ENCODE data around the gene SNED1. TPM values are rescaled to one million over a fixed set of nuclear protein-coding genes. Genes with fewer than 3 reads are reported as not detected.
A peak's percentile ranks its signal among the peaks of the same experiment; 100 is the strongest.

The SNED1 gene
- total RNA-seq, 4 donors from 2014 or later = 9.0 to 18.4 (median 17.1) TPM

DNA sequence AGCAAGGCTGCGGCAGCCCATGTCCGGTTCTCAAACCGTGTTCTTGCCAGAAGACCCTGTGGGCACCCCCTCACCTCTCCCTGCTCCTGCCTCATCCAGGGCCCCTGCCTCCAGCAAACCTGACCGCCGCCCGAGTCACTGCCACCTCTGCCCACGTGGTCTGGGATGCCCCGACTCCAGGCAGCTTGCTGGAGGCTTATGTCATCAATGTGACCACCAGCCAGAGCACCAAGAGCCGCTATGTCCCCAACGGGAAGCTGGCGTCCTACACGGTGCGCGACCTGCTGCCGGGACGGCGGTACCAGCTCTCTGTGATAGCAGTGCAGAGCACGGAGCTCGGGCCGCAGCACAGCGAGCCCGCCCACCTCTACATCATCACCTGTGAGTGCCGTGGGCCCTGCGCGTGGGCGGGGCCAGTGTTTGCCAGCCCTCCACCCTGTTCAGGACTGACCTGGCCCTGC lies 71.4 kb downstream of the SNED1 start:
- intact Hi-C loops (cut with DNase I; ENCODE audit: low total_unique reads) = no loop called here

DNA sequence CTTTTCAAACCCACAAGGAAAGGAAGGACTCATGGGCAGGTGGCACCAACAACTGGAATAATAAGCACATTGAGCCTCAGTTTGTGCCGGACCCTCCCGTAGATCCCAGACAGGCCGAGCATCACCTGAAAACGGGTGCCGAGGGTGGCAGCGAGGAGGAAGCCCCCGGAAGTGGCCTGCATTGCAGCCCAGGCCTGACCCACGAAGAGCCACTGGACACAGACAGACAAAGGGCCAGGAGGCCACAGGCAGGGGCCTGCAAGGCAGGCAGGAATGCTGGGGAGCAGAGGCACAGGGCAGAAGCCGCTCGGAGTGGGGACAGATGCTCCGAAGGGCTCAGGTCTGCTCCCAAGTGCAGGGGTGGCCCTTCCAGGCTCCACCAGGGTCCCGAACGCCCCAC lies 71.9 kb downstream of the SNED1 start:
- H3K4me3 ChIP-seq (ENCODE audit: low read depth, poor library complexity, severe bottlenecking) = no peak overlapping the region
- peak in 1 of 2 donors; percentile 78 for DNase-seq (ENCODE audit: low spot score in 2 of 2)
- WGBS, 2 donors = 89 to 94% methylated on average over 13 of the region's 13 CpGs
- intact Hi-C loops (cut with DNase I; ENCODE audit: low total_unique reads) = no loop called here
- no peak for TF ChIP-seq POLR2A (IDR thresholded peaks at IDR 0.05)
- TF ChIP-seq, protein P1, sequence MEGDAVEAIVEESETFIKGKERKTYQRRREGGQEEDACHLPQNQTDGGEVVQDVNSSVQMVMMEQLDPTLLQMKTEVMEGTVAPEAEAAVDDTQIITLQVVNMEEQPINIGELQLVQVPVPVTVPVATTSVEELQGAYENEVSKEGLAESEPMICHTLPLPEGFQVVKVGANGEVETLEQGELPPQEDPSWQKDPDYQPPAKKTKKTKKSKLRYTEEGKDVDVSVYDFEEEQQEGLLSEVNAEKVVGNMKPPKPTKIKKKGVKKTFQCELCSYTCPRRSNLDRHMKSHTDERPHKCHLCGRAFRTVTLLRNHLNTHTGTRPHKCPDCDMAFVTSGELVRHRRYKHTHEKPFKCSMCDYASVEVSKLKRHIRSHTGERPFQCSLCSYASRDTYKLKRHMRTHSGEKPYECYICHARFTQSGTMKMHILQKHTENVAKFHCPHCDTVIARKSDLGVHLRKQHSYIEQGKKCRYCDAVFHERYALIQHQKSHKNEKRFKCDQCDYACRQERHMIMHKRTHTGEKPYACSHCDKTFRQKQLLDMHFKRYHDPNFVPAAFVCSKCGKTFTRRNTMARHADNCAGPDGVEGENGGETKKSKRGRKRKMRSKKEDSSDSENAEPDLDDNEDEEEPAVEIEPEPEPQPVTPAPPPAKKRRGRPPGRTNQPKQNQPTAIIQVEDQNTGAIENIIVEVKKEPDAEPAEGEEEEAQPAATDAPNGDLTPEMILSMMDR (IDR thresholded peaks at IDR 0.05) = no peak

More for the DNA sequence above, 71.4 kb downstream of the SNED1 start:
- 62 to 69% methylated on average over 22 to 25 of the region's 26 CpGs for WGBS, 2 donors
- TF ChIP-seq, protein P1 (IDR thresholded peaks at IDR 0.05) = no peak
- TF ChIP-seq POLR2A (IDR thresholded peaks at IDR 0.05) = no peak
- DNase-seq (ENCODE audit: low spot score in 2 of 2) = peak in 1 of 2 donors; percentile 84
- no peak overlapping the region for H3K4me3 ChIP-seq (ENCODE audit: low read depth, poor library complexity, severe bottlenecking)

DNA sequence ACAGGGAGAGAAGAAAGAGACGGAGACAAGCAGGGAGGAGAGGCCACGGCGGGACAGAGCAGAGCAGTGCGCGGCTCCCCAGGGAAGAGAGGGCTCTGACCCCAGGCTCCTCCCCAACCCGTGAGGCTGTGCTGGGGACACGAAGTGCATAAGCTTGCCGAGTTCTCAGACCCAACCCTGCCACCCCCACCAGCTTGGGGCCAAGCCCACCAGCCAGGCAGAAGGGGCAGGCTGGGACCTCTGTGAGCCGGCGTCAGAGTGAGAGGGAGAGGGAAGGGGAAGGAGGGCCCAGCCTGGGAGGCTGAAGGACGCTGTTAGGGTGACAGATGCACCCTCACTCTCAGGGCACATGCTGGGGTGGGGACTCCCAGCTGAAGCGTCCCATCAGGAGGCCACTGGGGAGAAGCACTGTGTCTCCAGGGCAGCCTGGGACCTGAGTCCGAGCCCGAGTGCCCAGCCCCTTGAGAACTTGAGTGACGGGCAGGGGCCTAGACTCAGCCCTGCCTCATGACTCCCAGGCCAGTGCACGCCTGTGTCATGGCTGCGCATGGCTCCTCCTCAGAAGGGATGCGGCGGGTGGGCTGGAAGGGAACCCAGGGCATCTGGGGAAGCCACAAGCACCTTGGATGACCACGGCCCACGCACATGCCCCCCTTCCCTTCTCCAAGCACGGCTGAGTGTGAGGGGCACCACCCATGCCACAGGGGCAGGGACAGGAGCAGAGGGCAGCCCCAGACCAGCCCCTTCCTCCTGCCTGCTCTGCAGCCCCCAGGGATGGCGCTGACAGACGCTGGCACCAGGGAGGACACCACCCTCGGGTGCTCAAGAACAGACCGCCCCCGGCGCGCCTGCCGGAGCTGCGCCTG lies 72.6 kb downstream of the SNED1 start:
- DNase-seq (ENCODE audit: low spot score in 2 of 2) = peak in 1 of 2 donors; percentile 80
- WGBS, 2 donors = 80 to 82% methylated on average over 27 to 30 of the region's 31 CpGs
- TF ChIP-seq, protein P1 (IDR thresholded peaks at IDR 0.05) = no peak
- no peak for TF ChIP-seq POLR2A (IDR thresholded peaks at IDR 0.05)
- intact Hi-C loops (cut with DNase I; ENCODE audit: low total_unique reads) = no loop called here
- H3K4me3 ChIP-seq (ENCODE audit: low read depth, poor library complexity, severe bottlenecking) = no peak overlapping the region

DNA sequence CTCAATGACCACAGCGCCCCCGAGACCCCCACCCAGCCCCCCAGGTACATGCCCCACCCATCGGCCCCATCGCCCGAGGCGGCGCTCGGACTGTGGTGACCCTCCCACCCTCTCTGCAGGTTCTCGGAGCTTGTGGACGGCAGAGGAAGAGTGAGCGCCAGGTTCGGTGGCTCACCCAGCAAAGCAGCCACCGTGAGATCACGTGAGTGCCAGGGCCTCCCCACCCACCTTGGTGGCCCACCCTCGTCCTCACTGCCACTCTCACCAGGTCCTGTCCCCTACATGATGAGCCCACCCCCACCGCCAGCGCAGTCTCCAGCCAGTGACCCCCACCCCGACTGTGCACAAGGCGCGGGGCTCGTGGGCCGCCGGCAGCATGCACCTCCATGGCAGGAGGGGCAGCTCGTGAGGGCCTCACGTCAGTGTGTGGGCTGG lies 73.3 kb downstream of the SNED1 start:
- TF ChIP-seq POLR2A (IDR thresholded peaks at IDR 0.05) = no peak
- TF ChIP-seq, protein P1 (IDR thresholded peaks at IDR 0.05) = no peak
- no peak overlapping the region for H3K4me3 ChIP-seq (ENCODE audit: low read depth, poor library complexity, severe bottlenecking)
- DNase-seq (ENCODE audit: low spot score in 2 of 2) = peak in 1 of 2 donors; percentile 72
- intact Hi-C loops (cut with DNase I; ENCODE audit: low total_unique reads) = no loop called here
- 82 to 85% methylated on average over 8 to 25 of the region's 25 CpGs for WGBS, 2 donors

DNA sequence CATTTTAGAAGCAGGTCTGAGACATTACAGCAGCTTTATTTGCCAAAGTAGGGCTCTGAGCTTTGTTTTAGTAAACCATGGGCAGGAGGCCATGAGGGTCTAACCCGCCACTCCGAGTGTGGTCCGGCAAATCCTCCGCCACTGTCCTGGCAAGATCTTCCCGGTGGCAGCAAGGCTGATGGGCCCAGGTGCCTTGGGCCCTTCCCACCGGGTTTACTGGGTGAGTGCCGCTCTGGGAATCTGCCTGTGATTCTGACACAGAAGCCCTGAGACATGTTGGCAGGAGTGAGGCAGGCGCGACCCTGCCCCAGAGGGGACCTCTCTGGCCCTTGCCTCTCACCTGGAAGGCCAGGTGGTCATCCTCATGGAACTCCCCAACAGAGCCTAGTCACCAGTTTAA lies 73.7 kb downstream of the SNED1 start:
- TF ChIP-seq, protein P1 (IDR thresholded peaks at IDR 0.05) = no peak
- TF ChIP-seq POLR2A (IDR thresholded peaks at IDR 0.05) = no peak
- 74 to 80% methylated on average over 8 to 9 of the region's 9 CpGs for WGBS, 2 donors
- H3K4me3 ChIP-seq (ENCODE audit: low read depth, poor library complexity, severe bottlenecking) = no peak overlapping the region
- intact Hi-C loops (cut with DNase I; ENCODE audit: low total_unique reads) = no loop called here
- peak in 1 of 2 donors; percentile 66 for DNase-seq (ENCODE audit: low spot score in 2 of 2)

Data from lower leg skin (tissue), 4 donors.